Measurements from ENCODE around the gene EIF5B.

The EIF5B gene

DNA sequence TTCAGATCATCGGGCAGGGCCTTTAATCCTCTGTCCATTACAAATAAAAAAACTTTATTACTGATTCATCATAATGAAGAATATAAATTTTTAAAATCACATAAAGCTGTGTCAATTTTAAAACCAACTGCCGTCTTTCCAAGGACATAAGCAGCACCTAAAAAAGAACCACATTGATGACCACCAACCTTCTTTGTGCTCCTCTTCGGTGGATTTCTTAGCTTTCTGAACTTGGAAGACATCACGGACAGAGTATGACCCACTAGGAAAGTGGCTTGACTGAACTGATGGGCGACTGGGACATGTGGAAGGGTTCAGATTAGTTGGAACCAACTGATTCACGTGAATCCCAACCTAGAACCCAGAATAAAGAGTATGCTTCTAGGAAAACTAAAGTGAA is 68.9 kb downstream of the EIF5B start:
- no peak overlapping the region for H3K27ac ChIP-seq (ENCODE audit: low read depth, low read length)
- H3K27me3 ChIP-seq (ENCODE audit: control insufficient read depth, insufficient read depth, low read length): no peaks in the 10 kb centered on the region
- peaks cover 19% of the 10 kb centered on the region for H3K4me1 ChIP-seq (ENCODE audit: control insufficient read depth, insufficient read depth, low read length)
- H3K36me3 ChIP-seq (ENCODE audit: control insufficient read depth, insufficient read depth, low read length): peaks cover 82% of the 10 kb centered on the region
- no peak overlapping the region for H3K9ac ChIP-seq (ENCODE audit: low read depth, low read length)
- no peak overlapping the region for H3K4me3 ChIP-seq (ENCODE audit: low read depth, low read length)
- H3K9me3 ChIP-seq (ENCODE audit: control insufficient read depth, insufficient read depth, low read length): no peaks in the 10 kb centered on the region

DNA sequence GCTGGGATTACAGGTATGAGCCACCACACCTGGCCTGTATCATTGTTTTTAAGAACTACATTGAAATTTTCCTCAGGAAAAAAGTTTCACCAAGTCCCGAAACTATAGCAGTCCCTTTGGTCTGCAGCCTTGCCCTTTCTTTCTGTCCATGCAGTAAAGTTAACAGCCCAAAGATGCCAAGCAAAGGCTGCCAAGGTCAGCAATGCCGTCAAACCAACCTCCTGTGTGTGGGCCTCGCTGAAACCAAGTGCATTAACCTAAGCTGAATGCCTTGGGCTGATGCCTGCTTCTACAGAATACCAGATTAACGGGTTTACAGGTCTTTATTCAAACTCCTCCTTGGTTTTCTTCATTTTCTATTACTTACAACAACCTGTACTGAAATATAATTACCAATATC is 73.1 kb downstream of the EIF5B start:
- Histone ChIP-seq H3K9ac (ENCODE audit: low read depth, low read length) (no peak overlapping the region), H3K4me3 (ENCODE audit: low read depth, low read length) (no peak overlapping the region), H3K36me3 (ENCODE audit: control insufficient read depth, insufficient read depth, low read length) (peaks cover 77% of the 10 kb centered on the region), H3K9me3 (ENCODE audit: control insufficient read depth, insufficient read depth, low read length) (no peaks in the 10 kb centered on the region), H3K27ac (ENCODE audit: low read depth, low read length) (no peak overlapping the region), H3K4me1 (ENCODE audit: control insufficient read depth, insufficient read depth, low read length) (no peaks in the 10 kb centered on the region), H3K27me3 (ENCODE audit: control insufficient read depth, insufficient read depth, low read length) (no peaks in the 10 kb centered on the region)

DNA sequence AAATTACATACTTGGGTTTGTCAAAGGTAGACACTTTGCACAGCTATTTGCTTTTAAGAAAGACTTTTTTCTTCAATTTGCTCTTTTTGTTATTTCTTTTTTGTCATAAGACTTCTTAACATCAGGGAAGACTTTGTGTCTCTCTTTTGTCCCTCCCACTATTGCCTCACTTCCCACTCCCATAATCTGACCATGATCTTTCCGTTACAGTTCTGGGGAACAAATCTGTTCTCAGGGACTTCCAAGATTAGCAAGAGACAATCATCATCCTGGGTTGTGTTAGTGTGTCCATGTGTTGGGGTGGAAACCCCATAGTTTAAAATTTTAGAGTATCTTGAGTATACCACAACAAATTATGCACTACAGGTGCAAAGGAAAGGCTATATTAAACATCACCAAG is 77.4 kb downstream of the EIF5B start:
- H3K27me3 ChIP-seq (ENCODE audit: control insufficient read depth, insufficient read depth, low read length): no peaks in the 10 kb centered on the region
- no peaks in the 10 kb centered on the region for H3K9me3 ChIP-seq (ENCODE audit: control insufficient read depth, insufficient read depth, low read length)
- no peak overlapping the region for H3K9ac ChIP-seq (ENCODE audit: low read depth, low read length)
- no peak overlapping the region for H3K4me3 ChIP-seq (ENCODE audit: low read depth, low read length)
- no peak overlapping the region for H3K27ac ChIP-seq (ENCODE audit: low read depth, low read length)
- no peaks in the 10 kb centered on the region for H3K4me1 ChIP-seq (ENCODE audit: control insufficient read depth, insufficient read depth, low read length)
- H3K36me3 ChIP-seq (ENCODE audit: control insufficient read depth, insufficient read depth, low read length): peaks cover 81% of the 10 kb centered on the region

DNA sequence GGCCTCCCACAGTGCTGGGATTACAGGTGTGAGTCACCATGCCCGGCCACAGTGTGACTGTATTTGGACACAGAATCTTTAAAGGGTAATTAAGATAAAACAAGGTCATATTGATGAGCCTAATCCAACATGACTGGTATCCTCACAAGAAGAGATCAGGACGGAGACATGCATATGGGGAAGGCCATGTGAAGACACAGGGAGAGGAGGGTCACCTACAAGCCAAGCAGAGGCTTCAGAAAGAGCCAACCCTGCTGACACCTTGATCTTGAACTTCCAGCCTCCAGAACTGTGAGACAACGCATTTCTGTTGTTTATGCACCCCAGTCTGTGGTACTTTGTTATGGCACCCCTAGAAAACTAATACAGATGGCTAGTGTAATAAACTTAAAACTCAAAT is 80.2 kb downstream of the EIF5B start:
- Histone ChIP-seq H3K27ac (ENCODE audit: low read depth, low read length) (no peak overlapping the region), H3K4me3 (ENCODE audit: low read depth, low read length) (no peak overlapping the region), H3K9me3 (ENCODE audit: control insufficient read depth, insufficient read depth, low read length) (no peaks in the 10 kb centered on the region), H3K9ac (ENCODE audit: low read depth, low read length) (no peak overlapping the region), H3K36me3 (ENCODE audit: control insufficient read depth, insufficient read depth, low read length) (peaks cover 94% of the 10 kb centered on the region), H3K27me3 (ENCODE audit: control insufficient read depth, insufficient read depth, low read length) (no peaks in the 10 kb centered on the region), H3K4me1 (ENCODE audit: control insufficient read depth, insufficient read depth, low read length) (no peaks in the 10 kb centered on the region)

DNA sequence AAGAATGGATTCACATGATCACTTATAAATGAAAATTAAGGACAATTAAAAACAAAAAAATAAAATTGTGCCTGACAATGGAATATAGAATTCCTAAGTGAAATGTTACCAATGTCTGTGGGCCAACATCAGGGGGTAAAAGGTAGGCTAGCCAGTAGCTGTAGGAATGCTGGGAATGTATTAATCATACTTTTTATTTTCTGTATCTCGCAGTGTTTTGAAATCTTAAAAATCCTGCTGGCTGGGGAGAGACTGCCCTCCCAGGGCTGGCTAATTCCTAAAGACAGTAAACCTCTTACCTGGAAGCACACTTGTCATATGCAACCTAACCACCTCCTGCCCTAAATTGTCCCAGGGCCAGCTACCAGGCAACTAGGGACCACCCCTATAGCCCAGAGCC is 82.8 kb downstream of the EIF5B start:
- Histone ChIP-seq H3K9ac (ENCODE audit: low read depth, low read length) (no peak overlapping the region), H3K36me3 (ENCODE audit: control insufficient read depth, insufficient read depth, low read length) (peaks cover 95% of the 10 kb centered on the region), H3K27me3 (ENCODE audit: control insufficient read depth, insufficient read depth, low read length) (no peaks in the 10 kb centered on the region), H3K4me3 (ENCODE audit: low read depth, low read length) (no peak overlapping the region), H3K27ac (ENCODE audit: low read depth, low read length) (no peak overlapping the region), H3K4me1 (ENCODE audit: control insufficient read depth, insufficient read depth, low read length) (no peaks in the 10 kb centered on the region), H3K9me3 (ENCODE audit: control insufficient read depth, insufficient read depth, low read length) (no peaks in the 10 kb centered on the region)

DNA sequence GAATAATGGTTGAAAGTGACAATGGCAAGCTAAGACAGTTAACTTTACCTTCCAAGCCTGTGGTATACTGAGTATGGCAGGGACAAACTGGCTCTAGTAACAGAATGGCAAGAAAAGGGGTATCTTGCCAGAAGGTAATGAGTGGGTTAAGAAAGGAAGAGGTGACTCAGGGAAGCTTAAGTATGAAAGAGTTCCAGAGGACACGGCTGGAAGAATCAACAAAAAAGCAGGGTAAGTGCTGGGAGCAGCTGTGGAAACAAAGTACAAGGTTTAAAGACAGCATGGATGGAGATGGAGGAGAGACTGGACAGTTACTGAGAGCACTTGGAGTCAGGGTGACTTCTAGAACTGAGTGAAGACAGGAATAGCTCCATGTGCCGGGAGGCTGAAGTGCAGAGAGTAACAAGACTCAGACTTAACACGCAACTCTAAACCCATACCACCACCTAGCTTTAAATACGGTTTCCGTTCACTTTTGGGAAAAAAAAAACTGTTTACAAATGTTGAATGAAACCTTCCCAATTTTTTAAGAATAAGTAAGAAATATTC is 83.6 kb downstream of the EIF5B start:
- peaks cover 92% of the 10 kb centered on the region for H3K36me3 ChIP-seq (ENCODE audit: control insufficient read depth, insufficient read depth, low read length)
- H3K9me3 ChIP-seq (ENCODE audit: control insufficient read depth, insufficient read depth, low read length): no peaks in the 10 kb centered on the region
- no peak overlapping the region for H3K27ac ChIP-seq (ENCODE audit: low read depth, low read length)
- no peak overlapping the region for H3K4me3 ChIP-seq (ENCODE audit: low read depth, low read length)
- no peaks in the 10 kb centered on the region for H3K27me3 ChIP-seq (ENCODE audit: control insufficient read depth, insufficient read depth, low read length)
- no peaks in the 10 kb centered on the region for H3K4me1 ChIP-seq (ENCODE audit: control insufficient read depth, insufficient read depth, low read length)
- H3K9ac ChIP-seq (ENCODE audit: low read depth, low read length): no peak overlapping the region

DNA sequence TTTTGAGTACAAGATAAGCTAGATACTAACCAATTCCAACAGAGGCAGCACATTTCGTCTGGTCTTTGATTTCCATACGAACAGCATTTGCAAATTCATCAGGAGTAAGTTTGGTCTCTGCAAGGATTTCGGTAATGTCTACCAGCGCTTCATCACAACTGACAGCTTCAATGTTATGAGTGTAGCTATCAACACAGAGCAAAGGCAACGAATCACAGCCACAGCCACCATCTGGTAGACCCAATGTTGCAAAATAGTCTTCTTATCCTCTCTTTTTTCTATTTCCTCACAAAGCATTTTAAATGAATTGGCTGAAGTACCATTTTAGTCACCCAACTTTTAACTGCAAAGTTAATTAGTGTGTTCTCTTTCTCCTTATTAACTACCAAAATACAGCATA is 84.3 kb downstream of the EIF5B start:
- no peak overlapping the region for H3K27ac ChIP-seq (ENCODE audit: low read depth, low read length)

DNA sequence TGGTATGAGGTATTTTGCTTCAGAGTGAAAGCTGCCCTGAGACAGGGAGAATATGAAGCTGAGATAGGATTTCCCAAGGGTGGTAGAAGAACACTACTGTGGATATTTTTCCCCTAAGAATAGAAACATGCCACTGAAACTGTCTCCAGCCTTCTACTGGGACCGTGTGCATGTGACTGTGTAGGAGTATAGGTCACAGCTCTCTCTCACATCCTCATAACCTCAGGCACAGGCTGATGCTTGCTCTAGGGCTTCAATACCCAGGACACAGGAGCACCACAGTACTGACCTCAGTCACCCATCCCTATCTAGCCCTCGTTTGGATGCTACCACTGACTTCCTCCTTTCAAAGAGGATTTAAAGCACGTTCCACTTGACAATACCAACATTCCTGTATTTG is 85.4 kb downstream of the EIF5B start:
- no peak overlapping the region for H3K27ac ChIP-seq (ENCODE audit: low read depth, low read length)
- H3K9me3 ChIP-seq (ENCODE audit: control insufficient read depth, insufficient read depth, low read length): no peaks in the 10 kb centered on the region
- peaks cover 88% of the 10 kb centered on the region for H3K36me3 ChIP-seq (ENCODE audit: control insufficient read depth, insufficient read depth, low read length)
- no peak overlapping the region for H3K9ac ChIP-seq (ENCODE audit: low read depth, low read length)
- no peak overlapping the region for H3K4me3 ChIP-seq (ENCODE audit: low read depth, low read length)
- no peaks in the 10 kb centered on the region for H3K4me1 ChIP-seq (ENCODE audit: control insufficient read depth, insufficient read depth, low read length)
- H3K27me3 ChIP-seq (ENCODE audit: control insufficient read depth, insufficient read depth, low read length): no peaks in the 10 kb centered on the region

More for the DNA sequence above, 84.3 kb downstream of the EIF5B start:
- H3K9ac ChIP-seq (ENCODE audit: low read depth, low read length): no peak overlapping the region
- H3K9me3 ChIP-seq (ENCODE audit: control insufficient read depth, insufficient read depth, low read length): no peaks in the 10 kb centered on the region
- H3K36me3 ChIP-seq (ENCODE audit: control insufficient read depth, insufficient read depth, low read length): peaks cover 87% of the 10 kb centered on the region
- no peaks in the 10 kb centered on the region for H3K27me3 ChIP-seq (ENCODE audit: control insufficient read depth, insufficient read depth, low read length)
- no peak overlapping the region for H3K4me3 ChIP-seq (ENCODE audit: low read depth, low read length)
- no peaks in the 10 kb centered on the region for H3K4me1 ChIP-seq (ENCODE audit: control insufficient read depth, insufficient read depth, low read length)

DNA sequence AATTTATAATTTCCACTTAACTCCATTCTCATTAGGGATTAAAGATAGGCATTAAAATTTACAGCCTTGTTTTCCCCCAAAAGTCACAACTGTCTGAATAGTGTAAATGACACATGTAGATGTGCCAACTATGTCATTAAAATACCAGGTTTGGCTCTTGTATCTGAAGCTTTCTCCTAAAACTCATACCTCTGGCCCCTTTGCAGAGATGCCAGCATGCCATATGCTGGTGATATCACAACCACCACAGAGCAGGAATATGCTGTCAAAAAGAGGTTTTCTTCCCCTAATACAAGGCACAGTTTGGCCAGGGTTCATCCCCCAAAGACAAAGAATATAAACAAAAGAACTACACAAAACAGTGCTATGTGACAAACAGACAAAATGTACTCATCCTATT is 87.2 kb downstream of the EIF5B start:
- H3K27me3 ChIP-seq (ENCODE audit: control insufficient read depth, insufficient read depth, low read length): no peaks in the 10 kb centered on the region
- no peak overlapping the region for H3K4me3 ChIP-seq (ENCODE audit: low read depth, low read length)
- H3K9me3 ChIP-seq (ENCODE audit: control insufficient read depth, insufficient read depth, low read length): no peaks in the 10 kb centered on the region
- no peaks in the 10 kb centered on the region for H3K4me1 ChIP-seq (ENCODE audit: control insufficient read depth, insufficient read depth, low read length)
- H3K9ac ChIP-seq (ENCODE audit: low read depth, low read length): no peak overlapping the region
- no peak overlapping the region for H3K27ac ChIP-seq (ENCODE audit: low read depth, low read length)
- H3K36me3 ChIP-seq (ENCODE audit: control insufficient read depth, insufficient read depth, low read length): peaks cover 87% of the 10 kb centered on the region

DNA sequence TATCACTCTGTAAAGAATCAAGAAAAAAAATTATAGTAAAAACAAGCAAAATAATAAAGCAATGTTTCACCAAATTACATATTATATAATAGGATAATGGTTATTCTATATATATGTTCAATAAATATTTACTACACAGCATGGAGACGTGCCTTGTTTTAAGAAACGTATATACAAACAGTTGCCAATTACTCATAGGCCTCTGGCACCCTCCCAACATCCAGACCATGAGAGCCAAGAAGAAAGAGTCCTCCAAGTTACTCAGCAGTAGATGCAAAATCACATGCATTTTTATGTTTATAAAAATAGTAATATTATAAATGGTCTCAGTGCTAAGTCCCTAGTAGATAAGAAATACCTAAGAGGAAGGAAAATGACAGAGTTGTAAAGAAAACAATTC is 87.8 kb downstream of the EIF5B start:
- H3K4me1 ChIP-seq (ENCODE audit: control insufficient read depth, insufficient read depth, low read length): no peaks in the 10 kb centered on the region
- no peak overlapping the region for H3K27ac ChIP-seq (ENCODE audit: low read depth, low read length)
- H3K27me3 ChIP-seq (ENCODE audit: control insufficient read depth, insufficient read depth, low read length): no peaks in the 10 kb centered on the region
- no peak overlapping the region for H3K4me3 ChIP-seq (ENCODE audit: low read depth, low read length)
- peaks cover 87% of the 10 kb centered on the region for H3K36me3 ChIP-seq (ENCODE audit: control insufficient read depth, insufficient read depth, low read length)
- no peak overlapping the region for H3K9ac ChIP-seq (ENCODE audit: low read depth, low read length)
- no peaks in the 10 kb centered on the region for H3K9me3 ChIP-seq (ENCODE audit: control insufficient read depth, insufficient read depth, low read length)

DNA sequence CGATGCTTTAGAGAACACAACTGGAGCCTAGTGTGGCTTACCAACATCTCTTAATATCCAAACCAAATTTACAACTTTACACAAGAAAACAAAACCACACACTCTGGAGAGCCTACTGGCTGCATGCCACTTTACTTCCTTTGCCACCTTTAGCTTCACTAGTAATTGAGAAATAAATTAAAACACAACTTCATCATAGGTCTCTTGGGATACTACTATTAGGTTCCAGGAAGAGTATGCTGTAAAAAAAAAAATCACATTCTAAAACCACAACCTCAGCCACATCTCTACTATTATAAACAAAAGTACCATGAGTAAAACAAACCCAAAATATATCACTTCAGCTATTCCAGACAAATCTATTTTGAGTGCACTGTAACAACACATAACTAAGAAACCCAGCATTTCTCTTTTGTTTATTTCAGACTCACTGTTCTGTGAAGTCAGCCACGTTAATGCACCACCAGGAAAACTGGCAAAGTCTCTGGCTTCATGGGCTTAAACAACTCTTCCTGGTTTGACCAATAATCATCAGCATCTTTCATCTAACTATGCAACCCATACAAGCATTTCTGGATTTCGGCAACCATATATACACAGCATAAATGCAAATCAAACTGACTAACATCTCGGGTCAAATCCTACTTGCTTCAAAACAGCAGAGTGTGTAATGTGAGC is 93.6 kb downstream of the EIF5B start:
- Histone ChIP-seq H3K27ac (ENCODE audit: low read depth, low read length) (no peak overlapping the region), H3K9ac (ENCODE audit: low read depth, low read length) (no peak overlapping the region), H3K36me3 (ENCODE audit: control insufficient read depth, insufficient read depth, low read length) (peaks cover 67% of the 10 kb centered on the region)

More for the DNA sequence above, 93.6 kb downstream of the EIF5B start:
- Histone ChIP-seq H3K4me1 (ENCODE audit: control insufficient read depth, insufficient read depth, low read length) (peaks cover 6% of the 10 kb centered on the region; the same call in 1 of the 2 replicates), H3K27me3 (ENCODE audit: control insufficient read depth, insufficient read depth, low read length) (no peaks in the 10 kb centered on the region), H3K4me3 (ENCODE audit: low read depth, low read length) (no peak overlapping the region), H3K9me3 (ENCODE audit: control insufficient read depth, insufficient read depth, low read length) (no peaks in the 10 kb centered on the region)

Measured in HUES48 (cell line).